ENCODE measurements around the gene ARPP21. TPM values are rescaled to one million over a fixed set of nuclear protein-coding genes. Genes with fewer than 3 reads are reported as not detected.
A peak's percentile ranks its signal among the peaks of the same experiment; 100 is the strongest.
"Not testable (repeated sequence)": the region's sequence is repeated elsewhere in the genome, so short reads cannot be mapped to it uniquely, and the experiment has no call there.

Gene ARPP21
- total RNA-seq, 2 experiments from 2014 or later = 1.0 to 1.1 TPM

GRCh38 chr3:35616346-35616745, 23.0 kb upstream of the ARPP21 start:
- Histone ChIP-seq H3K4me2 (ENCODE audit: low read length) (no peak overlapping the region), H2AFZ (ENCODE audit: low read length) (no peak overlapping the region), H3K4me1 (ENCODE audit: insufficient read depth, low read length, poor library complexity, severe bottlenecking) (peaks cover 11% of the 10 kb centered on the region), H3K4me3 (ENCODE audit: low read depth, low read length, poor library complexity, severe bottlenecking) (no peak overlapping the region), H3K9me3 (ENCODE audit: low read length) (no peaks in the 10 kb centered on the region), H3K79me2 (ENCODE audit: insufficient read depth, low read depth, low read length) (no peaks in the 10 kb centered on the region), H3K9me2 (ENCODE audit: insufficient read depth, low read length) (no peaks in the 10 kb centered on the region), H3K36me3 (ENCODE audit: insufficient read depth, low read length) (no peaks in the 10 kb centered on the region), H3K27ac (ENCODE audit: low read depth, low read length, poor library complexity, severe bottlenecking) (no peak overlapping the region), H4K20me1 (ENCODE audit: insufficient read depth, low read length) (no peaks in the 10 kb centered on the region)
- POLR2A ChIA-PET = interaction anchor here (1.0 kb wide), 1 partner anchor 119 kb away, joined by 3 read pairs; no protein-coding TSS in a partner anchor
- CTCF ChIA-PET (ENCODE audit: unreplicated experiment) = no interaction called here
- TF ChIP-seq EZH2phosphoT487 (IDR thresholded peaks at IDR 0.05; ENCODE audit: borderline replicate concordance, low read depth, low read length) (no peak), CTCF (conservative IDR thresholded peaks at IDR 0.05; ENCODE audit: low read length) (no peak)
- BruUV-seq (replicated peaks) = no TSS peak
- intact Hi-C loops (cut with micrococcal nuclease; ENCODE audit: unreplicated experiment) = no loop called here
- no peak for DNase-seq (ENCODE audit: low spot score)

GRCh38 chr3:35617370-35617769, 22.0 kb upstream of the ARPP21 start:
- H2AFZ ChIP-seq (ENCODE audit: low read length) = no peak overlapping the region
- H3K4me1 ChIP-seq (ENCODE audit: insufficient read depth, low read length, poor library complexity, severe bottlenecking) = peaks cover 11% of the 10 kb centered on the region
- no peak overlapping the region for H3K4me3 ChIP-seq (ENCODE audit: low read depth, low read length, poor library complexity, severe bottlenecking)
- no peak overlapping the region for H3K27ac ChIP-seq (ENCODE audit: low read depth, low read length, poor library complexity, severe bottlenecking)
- no peaks in the 10 kb centered on the region for H3K36me3 ChIP-seq (ENCODE audit: insufficient read depth, low read length)
- no peak for TF ChIP-seq EZH2phosphoT487 (IDR thresholded peaks at IDR 0.05; ENCODE audit: borderline replicate concordance, low read depth, low read length)
- TF ChIP-seq CTCF (conservative IDR thresholded peaks at IDR 0.05; ENCODE audit: low read length) = no peak
- H3K4me2 ChIP-seq (ENCODE audit: low read length) = no peak overlapping the region
- POLR2A ChIA-PET = interaction anchor here (0.9 kb wide), 1 partner anchor 22 kb away, joined by 4 read pairs; no protein-coding TSS in a partner anchor
- no peaks in the 10 kb centered on the region for H3K9me2 ChIP-seq (ENCODE audit: insufficient read depth, low read length)
- no peak for DNase-seq (ENCODE audit: low spot score)
- intact Hi-C loops (cut with micrococcal nuclease; ENCODE audit: unreplicated experiment) = no loop called here
- no peaks in the 10 kb centered on the region for H3K79me2 ChIP-seq (ENCODE audit: insufficient read depth, low read depth, low read length)
- CTCF ChIA-PET (ENCODE audit: unreplicated experiment) = no interaction called here
- BruUV-seq (replicated peaks) = no TSS peak
- no peaks in the 10 kb centered on the region for H4K20me1 ChIP-seq (ENCODE audit: insufficient read depth, low read length)
- no peaks in the 10 kb centered on the region for H3K9me3 ChIP-seq (ENCODE audit: low read length)

GRCh38 chr3:35620238-35620637, 19.1 kb upstream of the ARPP21 start:
- POLR2A ChIA-PET = interaction anchor here (0.6 kb wide), 1 partner anchor 336 kb away, joined by 4 read pairs; no protein-coding TSS in a partner anchor
- H3K9me2 ChIP-seq (ENCODE audit: insufficient read depth, low read length); H3K79me2 ChIP-seq (ENCODE audit: insufficient read depth, low read depth, low read length); H3K27ac ChIP-seq (ENCODE audit: low read depth, low read length, poor library complexity, severe bottlenecking); BruUV-seq (replicated peaks); H3K9me3 ChIP-seq (ENCODE audit: low read length); H3K36me3 ChIP-seq (ENCODE audit: insufficient read depth, low read length); H3K4me3 ChIP-seq (ENCODE audit: low read depth, low read length, poor library complexity, severe bottlenecking); H4K20me1 ChIP-seq (ENCODE audit: insufficient read depth, low read length); intact Hi-C loops (cut with micrococcal nuclease; ENCODE audit: unreplicated experiment); H2AFZ ChIP-seq (ENCODE audit: low read length); CTCF ChIA-PET (ENCODE audit: unreplicated experiment): not testable (repeated sequence)
- DNase-seq (ENCODE audit: low spot score) = peak; percentile 34
- Histone ChIP-seq H3K4me2 (ENCODE audit: low read length) (peak overlapping the region; percentile 31; the same call in 1 of the 2 replicates), H3K4me1 (ENCODE audit: insufficient read depth, low read length, poor library complexity, severe bottlenecking) (peaks cover 11% of the 10 kb centered on the region)

All from OCI-LY7 (cell line).